Cardiac muscle cell (in vitro differentiated cells and primary cell): Measurements from ENCODE around the gene RFT1. TPM values are rescaled to one million over a fixed set of nuclear protein-coding genes. Genes with fewer than 3 reads are reported as not detected.

Experiments used
- DNase-seq, 2 donors: peaks; one replicate each; pipeline versions ENCODE4 v3.0.0 to v3.0.0-alpha.2; 2010 to 2017; ENCODE audit warnings: low read depth in 1 of 2, low spot score in 1 of 2
- H3K27ac ChIP-seq: fragments of 200-600 bp; sonication (generic); 2 replicates; pipeline ENCODE4 v1.5.1; 2016
- H3K27me3 ChIP-seq: fragments of 200-600 bp; sonication (generic); 2 replicates; pipeline ENCODE4 v1.6.0; 2016; ENCODE audit warnings: control low read depth
- H3K36me3 ChIP-seq: fragments of 200-600 bp; sonication (generic); 2 replicates; pipeline ENCODE4 v1.5.1; 2016; ENCODE audit warnings: control low read depth
- H3K4me1 ChIP-seq: fragments of 200-600 bp; sonication (generic); 2 replicates; pipeline ENCODE4 v1.8.1; 2017; ENCODE audit warnings: low read depth, mild to moderate bottlenecking, mixed run types
- H3K4me3 ChIP-seq: fragments of 200-600 bp; sonication (generic); 2 replicates; pipeline ENCODE4 v1.5.1; 2016; ENCODE audit warnings: mild to moderate bottlenecking
- H3K9me3 ChIP-seq: fragments of 200-600 bp; sonication (generic); 2 replicates; pipeline ENCODE4 v1.5.1; 2017; ENCODE audit warnings: low read depth, mild to moderate bottlenecking, control low read depth
- polyA plus RNA-seq: library from polyadenylated mRNA; unstranded; fragments of >200 nt; fragmentation: Nextera tagmentation; extraction: Ambion mirVana; gene quantifications from 2 replicates; pipeline ENCODE4 v1.2.1, GENCODE V29; 2016
- total RNA-seq: library from RNA; depleted of rRNA; stranded (reverse); fragments of >200 nt; gene quantifications from 2 replicates; pipeline ENCODE4 v1.2.3, GENCODE V29; 2016
- TF ChIP-seq, protein P1 (sequence below): IDR thresholded peaks from 2 replicates; pipeline ENCODE4 v1.5.1; 2012; ENCODE audit warnings: low read depth, mild to moderate bottlenecking, low read length

RFT1 gene
- total and polyA plus RNA-seq, 2 experiments from 2014 or later = 8.1 to 16.1 TPM

DNA sequence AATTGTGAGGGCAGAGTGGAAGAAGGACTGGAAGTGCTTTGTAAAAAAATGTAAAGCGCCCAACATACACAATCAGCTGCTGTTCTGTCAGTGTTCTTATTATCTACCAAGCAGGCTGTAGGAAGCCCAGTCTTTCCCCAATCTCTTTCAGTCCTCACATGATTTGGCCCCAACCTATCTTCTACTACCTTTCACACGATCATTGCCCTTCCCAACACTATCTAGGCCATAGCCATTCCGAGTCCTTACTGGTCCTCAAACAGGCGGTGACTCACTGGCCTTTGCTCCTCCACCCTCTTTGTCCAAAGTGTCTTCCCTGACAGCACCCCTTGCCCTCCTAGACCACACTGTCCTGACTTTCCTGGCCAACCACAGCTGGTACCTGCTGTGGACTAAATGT, 861 bp upstream of the RFT1 start:
- TF ChIP-seq, protein P1, sequence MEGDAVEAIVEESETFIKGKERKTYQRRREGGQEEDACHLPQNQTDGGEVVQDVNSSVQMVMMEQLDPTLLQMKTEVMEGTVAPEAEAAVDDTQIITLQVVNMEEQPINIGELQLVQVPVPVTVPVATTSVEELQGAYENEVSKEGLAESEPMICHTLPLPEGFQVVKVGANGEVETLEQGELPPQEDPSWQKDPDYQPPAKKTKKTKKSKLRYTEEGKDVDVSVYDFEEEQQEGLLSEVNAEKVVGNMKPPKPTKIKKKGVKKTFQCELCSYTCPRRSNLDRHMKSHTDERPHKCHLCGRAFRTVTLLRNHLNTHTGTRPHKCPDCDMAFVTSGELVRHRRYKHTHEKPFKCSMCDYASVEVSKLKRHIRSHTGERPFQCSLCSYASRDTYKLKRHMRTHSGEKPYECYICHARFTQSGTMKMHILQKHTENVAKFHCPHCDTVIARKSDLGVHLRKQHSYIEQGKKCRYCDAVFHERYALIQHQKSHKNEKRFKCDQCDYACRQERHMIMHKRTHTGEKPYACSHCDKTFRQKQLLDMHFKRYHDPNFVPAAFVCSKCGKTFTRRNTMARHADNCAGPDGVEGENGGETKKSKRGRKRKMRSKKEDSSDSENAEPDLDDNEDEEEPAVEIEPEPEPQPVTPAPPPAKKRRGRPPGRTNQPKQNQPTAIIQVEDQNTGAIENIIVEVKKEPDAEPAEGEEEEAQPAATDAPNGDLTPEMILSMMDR = no peak
- Histone ChIP-seq H3K27ac (peak overlapping the region; percentile 93), H3K27me3 (peaks cover 34% of the 10 kb centered on the region), H3K9me3 (no peaks in the 10 kb centered on the region), H3K4me1 (peaks cover 14% of the 10 kb centered on the region), H3K36me3 (no peaks in the 10 kb centered on the region), H3K4me3 (peak overlapping the region; percentile 87)
- DNase-seq = no peak

DNA sequence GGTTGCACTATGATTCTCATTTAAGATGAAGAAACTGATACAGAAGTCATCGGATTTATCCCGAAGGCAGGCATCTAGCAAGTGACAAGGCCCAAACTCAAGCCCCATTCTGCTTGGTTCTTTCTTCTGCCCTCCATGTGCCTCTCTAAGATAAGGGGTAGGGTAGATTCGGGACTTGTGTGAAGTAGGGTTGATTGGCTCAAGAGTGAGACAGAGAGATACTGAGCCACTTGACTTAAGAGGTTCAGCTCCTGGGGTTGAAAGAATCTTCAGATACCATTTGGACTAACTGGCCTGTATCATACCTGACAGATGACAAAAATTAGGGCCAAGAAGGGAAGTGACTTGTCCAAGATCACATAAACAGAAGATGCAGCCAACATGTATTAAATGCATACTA, 891 bp downstream of the RFT1 start:
- no peaks in the 10 kb centered on the region for H3K36me3 ChIP-seq
- peaks cover 39% of the 10 kb centered on the region for H3K27me3 ChIP-seq
- H3K4me3 ChIP-seq = peak overlapping the region; percentile 87
- no peaks in the 10 kb centered on the region for H3K9me3 ChIP-seq
- peak in 1 of 2 donors; percentile 7 for DNase-seq
- TF ChIP-seq, protein P1 = no peak
- H3K4me1 ChIP-seq = peaks cover 14% of the 10 kb centered on the region
- no peak overlapping the region for H3K27ac ChIP-seq

DNA sequence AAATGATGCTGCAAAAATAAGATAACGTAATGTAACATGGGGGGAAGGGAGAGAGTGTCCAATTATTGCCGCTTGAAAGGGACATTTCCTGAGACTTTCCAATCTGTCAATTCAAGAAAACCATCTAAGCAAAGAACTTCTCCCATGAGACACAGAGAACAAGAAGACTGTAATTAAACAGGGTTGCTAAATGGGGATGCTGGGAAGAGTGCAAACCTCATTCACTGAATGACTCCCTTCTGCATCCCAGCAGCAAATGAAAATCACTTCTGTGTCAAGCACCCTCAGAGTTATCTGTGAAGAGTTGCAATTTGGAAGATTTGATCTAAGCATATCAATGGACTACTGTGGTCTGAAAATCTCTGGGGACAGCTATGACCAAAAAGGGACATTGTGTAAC, 3.6 kb downstream of the RFT1 start:
- Histone ChIP-seq H3K27ac (no peak overlapping the region), H3K4me1 (peaks cover 12% of the 10 kb centered on the region), H3K36me3 (peaks cover 18% of the 10 kb centered on the region), H3K9me3 (no peaks in the 10 kb centered on the region), H3K4me3 (no peak overlapping the region), H3K27me3 (peaks cover 40% of the 10 kb centered on the region)
- no peak for DNase-seq
- TF ChIP-seq, protein P1 = no peak

DNA sequence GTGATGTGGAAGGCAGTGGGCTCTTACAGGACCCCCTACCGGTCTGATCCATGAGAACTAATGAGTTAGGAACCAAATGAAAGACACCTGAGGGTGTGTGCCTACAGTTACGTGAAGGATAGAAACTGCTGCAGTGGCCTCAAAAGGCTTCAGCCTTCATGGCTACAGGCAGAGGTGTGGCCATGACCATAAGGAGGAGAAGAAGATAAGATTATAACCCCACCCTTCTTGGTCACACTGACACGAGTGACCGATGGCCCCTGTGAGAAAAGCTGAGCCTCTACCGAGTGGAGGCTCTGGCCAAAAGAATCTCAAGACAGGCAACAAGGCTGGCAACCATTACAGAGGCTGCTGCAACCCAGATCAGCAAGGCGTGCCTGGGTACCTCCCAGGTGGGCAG, 6.3 kb downstream of the RFT1 start:
- no peak for DNase-seq
- no peak overlapping the region for H3K27ac ChIP-seq
- no peaks in the 10 kb centered on the region for H3K9me3 ChIP-seq
- TF ChIP-seq, protein P1 = no peak
- H3K36me3 ChIP-seq = peaks cover 42% of the 10 kb centered on the region
- no peak overlapping the region for H3K4me3 ChIP-seq
- H3K27me3 ChIP-seq = peaks cover 54% of the 10 kb centered on the region
- peaks cover 1% of the 10 kb centered on the region for H3K4me1 ChIP-seq

DNA sequence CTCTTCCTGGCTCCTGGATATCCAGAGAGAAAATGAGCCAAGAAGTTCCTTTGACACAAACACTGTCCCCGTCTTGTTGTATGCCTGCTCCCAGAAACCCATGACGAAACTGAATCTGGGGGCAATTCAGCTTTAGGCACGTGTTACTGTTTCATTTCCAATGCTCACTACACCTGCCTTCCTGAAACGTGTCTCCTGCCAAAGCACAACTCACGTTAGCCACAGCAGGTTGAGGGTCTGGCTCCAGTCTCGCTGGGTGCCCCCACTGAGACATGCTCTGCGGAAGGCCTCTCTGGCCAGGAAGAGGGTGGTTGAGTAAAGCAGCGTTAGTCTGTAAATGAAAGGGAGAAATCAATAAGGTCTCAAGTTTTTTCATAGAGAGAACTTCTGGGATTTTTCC, 6.7 kb downstream of the RFT1 start:
- Histone ChIP-seq H3K36me3 (peaks cover 45% of the 10 kb centered on the region), H3K4me1 (no peaks in the 10 kb centered on the region), H3K27me3 (peaks cover 54% of the 10 kb centered on the region), H3K9me3 (no peaks in the 10 kb centered on the region), H3K4me3 (no peak overlapping the region), H3K27ac (no peak overlapping the region)
- TF ChIP-seq, protein P1 = no peak
- DNase-seq = no peak

DNA sequence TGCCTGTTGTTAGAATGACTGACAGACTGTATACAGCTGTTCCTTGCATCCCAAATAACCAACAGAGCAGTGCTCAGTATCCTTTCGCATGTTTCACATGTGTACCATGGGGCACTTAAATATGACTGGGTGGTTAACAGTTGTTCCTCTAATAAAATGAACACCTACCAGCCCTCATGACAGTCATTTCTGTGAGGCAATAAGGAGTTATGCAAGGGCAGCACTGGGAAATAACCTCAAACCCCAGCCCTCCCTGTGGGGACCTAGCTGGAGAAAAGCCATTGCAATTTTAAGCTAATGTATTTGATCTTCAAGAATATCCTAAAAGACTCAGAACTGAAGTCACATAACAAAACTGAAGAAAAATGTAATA, 7.3 kb downstream of the RFT1 start:
- Histone ChIP-seq H3K36me3 (peaks cover 50% of the 10 kb centered on the region), H3K9me3 (no peaks in the 10 kb centered on the region), H3K4me3 (no peak overlapping the region), H3K27me3 (peaks cover 54% of the 10 kb centered on the region), H3K4me1 (no peaks in the 10 kb centered on the region), H3K27ac (no peak overlapping the region)
- TF ChIP-seq, protein P1 = no peak
- DNase-seq = no peak
